Fibroblast of skin of left biceps (primary cell): ENCODE measurements around the gene DNAJC30.
"Not testable (repeated sequence)": the region's sequence is repeated elsewhere in the genome, so short reads cannot be mapped to it uniquely, and the experiment has no call there.

ENCODE experiments used
- DNase-seq, 2 experiments: peaks; one replicate each; pipeline ENCODE4 v3.0.0-alpha.2; 2013; ENCODE audit warnings: low read depth in 2 of 2

DNAJC30 gene

DNA sequence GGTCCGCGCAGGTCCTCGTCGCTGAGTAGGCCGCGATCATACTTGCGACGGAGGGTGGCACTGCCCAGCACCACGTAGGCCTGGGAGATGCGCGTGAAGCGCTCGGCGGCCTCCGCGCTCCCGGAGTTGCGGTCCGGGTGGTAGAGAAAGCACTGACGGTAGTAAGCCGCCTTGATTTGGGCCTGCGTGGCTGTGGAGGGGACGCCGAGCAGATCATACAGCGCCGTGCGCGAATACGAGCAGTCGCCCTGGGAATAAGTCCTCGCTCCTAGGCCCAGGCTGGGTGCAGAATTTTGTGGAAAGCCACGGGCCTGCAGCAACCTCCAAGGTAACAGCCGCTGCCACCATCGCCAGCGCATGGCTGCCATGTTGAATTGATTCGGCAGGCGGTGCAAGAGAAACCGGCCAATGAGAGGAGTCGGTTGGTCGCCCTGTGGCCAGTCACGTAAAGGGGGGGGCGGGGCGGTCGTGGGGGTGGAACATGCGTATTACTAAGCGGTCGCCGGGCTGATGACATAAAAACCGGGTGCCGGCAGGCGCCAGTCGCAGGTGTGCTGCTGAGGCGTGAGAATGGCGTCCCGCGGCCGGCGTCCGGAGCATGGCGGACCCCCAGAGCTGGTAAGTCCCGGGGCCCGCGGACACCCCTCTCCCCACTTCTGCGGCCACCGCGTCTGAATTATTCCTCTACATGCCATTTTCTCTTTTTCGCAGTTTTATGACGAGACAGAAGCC lies at the start of gene DNAJC30, which contains the start of gene BUD23:
TSS of gene DNAJC30 (minus strand) at position 398 of the 732 bp plus-strand sequence. CDS start at position 368, 30 bp downstream.
TSS of gene BUD23 (plus strand) at position 542 of the 732 bp plus-strand sequence. CDS start at position 571, 29 bp downstream.
- DNase-seq: peak; percentile 74 to 84

DNA sequence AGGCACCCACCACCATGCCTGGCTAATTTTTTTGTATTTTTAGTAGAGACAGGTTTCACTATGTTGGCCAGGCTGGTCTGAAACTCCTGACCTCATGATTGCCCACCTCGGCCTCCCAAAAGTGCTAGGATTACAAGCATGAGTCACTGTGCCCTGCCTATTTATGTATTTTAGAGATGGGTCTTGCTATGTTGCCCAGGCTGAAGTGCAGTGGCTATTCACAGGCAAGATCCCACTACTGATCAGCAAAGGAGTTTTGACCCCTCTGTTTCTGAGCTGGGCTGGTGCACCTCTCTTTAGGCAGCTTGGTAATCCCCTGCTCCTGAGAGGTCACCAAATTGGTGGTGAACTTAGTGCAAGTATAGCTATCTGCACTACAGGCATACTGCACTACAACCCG lies 49.1 kb upstream of the DNAJC30 start:
- no peak for DNase-seq

DNA sequence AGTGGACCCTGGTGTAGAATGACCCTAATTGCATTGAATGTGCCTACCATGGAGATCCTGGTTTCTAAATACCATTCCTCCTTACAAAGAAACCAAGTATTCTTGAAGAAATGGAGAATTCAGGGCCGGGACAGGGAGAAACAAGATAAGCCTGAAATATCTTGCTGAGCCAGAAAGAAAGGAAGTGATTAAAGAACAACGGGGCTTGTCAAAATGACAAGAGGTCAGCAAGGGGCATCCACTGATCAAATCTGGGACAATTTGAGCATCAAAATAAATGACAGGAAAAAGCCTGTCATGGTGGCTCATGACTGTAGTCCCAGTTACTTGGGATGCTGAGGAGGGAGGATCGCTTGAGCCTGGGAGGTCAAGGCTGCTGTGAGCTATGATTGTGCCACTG lies 47.2 kb upstream of the DNAJC30 start:
- DNase-seq: no peak

DNA sequence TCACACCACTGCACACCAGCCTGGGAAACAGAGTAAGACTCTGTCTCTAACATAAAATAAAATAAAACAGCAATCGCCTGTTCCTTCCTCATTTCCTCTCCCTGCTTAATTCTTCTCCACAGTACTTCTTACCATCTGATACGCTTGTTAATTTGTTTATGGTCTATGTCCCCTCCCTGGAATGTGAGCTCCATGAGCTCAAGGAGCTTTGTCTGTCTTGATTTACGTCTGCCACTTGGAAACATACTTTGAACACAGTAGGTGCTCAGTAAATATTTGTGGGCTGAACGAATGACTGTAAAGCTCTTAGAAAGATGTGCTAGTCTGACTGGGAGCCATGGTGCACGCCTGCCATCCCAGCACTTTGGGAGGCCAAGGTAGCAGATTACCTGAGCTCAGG lies 45.3 kb upstream of the DNAJC30 start:
- no peak for DNase-seq

GRCh38 chr7:73727952-73728351 lies 44.7 kb upstream of the DNAJC30 start:
- DNase-seq: no peak

GRCh38 chr7:73726083-73726466 lies 42.8 kb upstream of the DNAJC30 start:
- no peak for DNase-seq

DNA sequence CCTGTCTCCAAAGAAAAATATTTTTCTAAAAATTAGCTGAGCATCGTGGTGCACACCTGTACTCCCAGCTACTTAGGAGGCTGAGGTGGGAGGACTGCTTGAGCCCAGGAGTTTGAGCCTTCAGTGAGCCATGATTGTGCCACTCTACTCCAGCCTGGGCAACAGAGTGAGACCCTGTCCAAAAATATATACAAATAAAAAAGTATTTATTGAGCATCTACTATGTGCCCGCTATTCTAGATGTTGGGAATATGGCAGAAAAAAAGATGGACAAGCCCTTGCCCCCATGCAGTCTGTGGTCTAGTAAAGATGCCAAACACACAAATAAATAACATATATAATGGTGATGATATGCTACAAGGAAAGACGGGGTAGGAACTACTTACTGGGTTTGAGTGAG lies 40.6 kb upstream of the DNAJC30 start:
- no peak for DNase-seq

- no peak for DNase-seq
Measured at GRCh38 chr7:73722785-73723184, 39.5 kb upstream of the DNAJC30 start.

DNA sequence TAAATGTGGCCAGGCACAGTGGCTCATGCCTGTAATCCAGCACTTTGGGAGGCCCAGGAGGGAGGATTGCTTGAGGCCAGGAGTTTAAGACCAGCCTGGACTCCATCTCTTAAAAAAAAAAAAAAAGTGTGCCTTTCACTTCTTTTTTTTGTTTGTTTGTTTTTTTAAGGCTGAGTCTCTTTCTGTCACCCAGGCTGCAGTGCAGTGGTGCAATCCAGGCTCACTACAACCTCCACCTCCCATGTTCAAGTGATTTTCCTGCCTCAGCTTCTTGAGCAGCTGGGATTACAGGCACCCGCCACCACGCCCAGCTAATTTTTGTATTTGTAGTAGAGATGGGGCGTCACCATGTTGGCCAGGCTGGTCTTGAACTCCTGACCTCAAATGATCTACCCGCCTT lies 38.9 kb upstream of the DNAJC30 start:
- DNase-seq: not testable (repeated sequence)

GRCh38 chr7:73721377-73721817 lies 38.1 kb upstream of the DNAJC30 start:
- no peak for DNase-seq

DNA sequence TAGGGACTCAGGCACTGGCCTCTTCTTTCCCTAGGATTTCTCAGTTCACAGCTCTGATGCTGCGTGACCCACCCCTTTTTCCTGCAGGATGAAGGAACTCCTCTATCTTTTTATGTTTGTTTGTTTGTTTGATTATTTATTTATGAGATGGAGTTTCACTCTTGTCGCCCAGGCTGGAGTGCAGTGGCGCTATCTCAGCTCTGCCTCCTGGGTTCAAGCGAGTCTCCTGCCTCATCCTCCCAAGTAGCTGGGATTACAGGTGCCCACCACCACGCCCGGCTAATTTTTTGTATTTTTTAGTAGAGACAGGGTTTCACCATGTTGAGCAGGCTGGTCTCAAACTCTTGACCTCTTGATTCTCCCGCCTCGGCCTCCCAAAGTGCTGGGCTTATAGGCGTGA lies 37.2 kb upstream of the DNAJC30 start:
- not testable (repeated sequence) for DNase-seq

DNA sequence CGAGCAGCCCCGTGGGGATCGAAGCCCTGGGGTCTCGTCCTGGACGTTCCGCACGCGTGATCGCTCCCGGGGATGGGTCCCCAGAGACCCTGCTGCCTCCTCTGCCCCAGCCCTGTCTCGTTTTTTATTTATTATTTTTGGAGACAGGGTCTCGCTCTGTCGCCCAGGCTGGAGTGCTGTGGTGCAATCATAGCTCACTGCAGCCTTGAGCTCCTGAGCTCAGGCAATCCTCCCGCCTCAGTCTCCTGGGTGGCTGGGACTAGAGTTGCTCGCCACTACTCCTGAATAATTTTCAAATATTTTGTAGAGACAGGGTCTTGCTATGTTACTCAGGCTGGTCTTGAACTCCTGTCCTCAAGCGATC lies 36.5 kb upstream of the DNAJC30 start:
- DNase-seq: no peak

GRCh38 chr7:73718905-73719805 lies 35.9 kb upstream of the DNAJC30 start, which contains the start of gene STX1A:
Gene STX1A, minus strand, starts transcription at chr7:73719669. Its CDS starts 38 bp downstream, at chr7:73719631.
- no peak for DNase-seq

- DNase-seq: no peak
Measured at GRCh38 chr7:73718438-73718881, 35.2 kb upstream of the DNAJC30 start.

GRCh38 chr7:73717991-73718405 lies 34.7 kb upstream of the DNAJC30 start:
- DNase-seq: no peak

DNA sequence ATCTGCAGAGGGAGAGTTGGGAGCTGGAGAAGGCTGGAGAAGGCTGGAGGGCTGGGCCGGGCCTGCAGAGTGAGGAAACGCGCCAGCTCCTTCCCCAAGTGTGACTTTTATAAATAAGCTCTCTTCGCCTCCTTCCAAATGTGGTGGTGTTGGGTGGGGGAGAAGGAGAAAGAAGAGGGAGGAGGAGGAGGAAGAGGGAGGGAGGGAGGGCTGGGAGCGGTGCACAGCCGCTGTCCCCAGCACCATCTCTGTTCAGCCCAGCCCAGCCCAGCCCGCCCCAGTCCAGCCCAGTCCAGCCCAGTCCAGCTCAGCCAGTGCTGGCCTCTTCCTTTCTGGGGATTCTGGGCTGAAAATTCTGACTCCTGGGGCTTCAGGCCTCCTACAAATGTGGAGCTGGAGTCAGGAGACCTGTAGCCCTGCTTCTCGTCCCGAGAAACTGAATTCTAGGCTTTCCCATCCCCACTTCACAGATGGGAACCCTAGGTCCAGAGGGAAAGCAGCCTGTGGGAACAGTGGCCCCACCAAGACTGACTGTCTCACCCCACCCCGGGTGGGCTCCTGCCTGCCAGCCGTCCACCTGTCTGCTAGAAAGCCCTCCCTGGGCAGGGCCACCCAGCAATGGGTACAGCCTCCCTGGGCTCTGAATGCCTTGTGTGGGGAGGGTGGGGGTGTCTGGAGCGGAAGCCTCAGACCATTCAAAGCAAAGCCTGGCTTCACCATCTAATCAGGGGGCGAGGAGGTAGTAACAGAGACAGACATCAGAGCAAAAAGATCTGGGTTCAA lies 34.0 kb upstream of the DNAJC30 start:
- DNase-seq: no peak

- no peak for DNase-seq
Measured at GRCh38 chr7:73716318-73716890, 33.2 kb upstream of the DNAJC30 start.

DNA sequence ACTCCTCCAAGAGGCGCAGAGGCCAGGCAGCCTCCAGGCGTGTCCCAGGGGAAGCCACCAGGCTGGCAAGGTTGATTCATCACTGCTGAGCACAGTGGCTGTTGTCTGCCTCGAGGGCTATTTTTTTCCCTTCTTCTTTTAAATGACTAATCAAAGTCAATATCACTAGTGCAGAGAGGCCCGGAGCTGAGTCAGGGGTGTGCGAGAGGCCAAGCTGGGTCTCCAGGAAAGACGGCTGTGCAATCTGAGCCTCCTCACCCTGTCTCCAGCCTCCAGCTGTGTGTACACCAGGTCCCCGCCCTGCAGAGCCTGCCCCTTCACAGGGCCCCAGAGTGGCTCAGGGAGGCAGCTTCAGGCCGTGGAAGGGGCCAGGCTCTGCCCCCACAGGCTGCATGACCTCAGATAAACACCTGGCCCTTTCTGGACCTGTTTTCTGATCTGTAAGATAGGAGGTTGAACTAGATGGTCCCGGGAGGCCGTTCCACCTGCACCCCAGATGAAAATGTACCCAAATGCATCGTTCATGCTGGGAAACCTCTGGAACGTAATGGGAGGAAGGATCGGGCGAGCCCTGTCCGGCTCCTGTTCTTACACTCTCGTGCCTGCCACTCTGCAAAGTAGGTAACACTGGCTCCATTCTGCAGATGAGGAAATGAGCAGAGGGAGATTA lies 32.5 kb upstream of the DNAJC30 start:
- peak; percentile 71 for DNase-seq

GRCh38 chr7:73713319-73713718 lies 30.1 kb upstream of the DNAJC30 start:
- DNase-seq: not testable (repeated sequence)

DNA sequence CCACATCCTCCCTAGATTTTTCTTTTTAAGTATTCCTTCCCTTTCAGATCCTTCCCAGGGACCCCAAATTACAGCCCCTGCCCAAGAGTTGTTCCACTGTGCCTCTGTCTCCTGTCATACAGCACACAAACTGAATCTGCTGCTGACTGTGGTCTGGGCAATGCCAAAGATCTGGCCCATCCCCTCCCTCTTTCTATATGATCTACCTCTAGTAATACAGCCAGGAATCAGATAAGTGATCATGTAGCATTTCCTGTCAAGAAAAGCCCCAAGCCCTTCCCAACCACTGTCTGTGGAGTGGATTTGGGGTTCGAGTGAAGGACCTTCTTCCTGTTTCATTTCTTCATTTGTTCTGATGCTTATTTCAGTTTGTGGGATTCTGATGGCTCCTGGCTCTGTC lies 29.5 kb upstream of the DNAJC30 start:
- no peak for DNase-seq
